Astrocyte of the spinal cord (primary cell): ENCODE measurements around the gene SESTD1.

Experiments used
- DNase-seq: peaks from one replicate; pipeline ENCODE4 v3.0.0; 2011; ENCODE audit warnings: low read depth, low spot score
- H3K4me3 ChIP-seq: 2 replicates; pipeline ENCODE4 v1.5.1; 2011; ENCODE audit warnings: low read depth, mild to moderate bottlenecking, low read length, moderate library complexity
- in situ Hi-C: cut with HindIII; loops from 2 replicates; pipeline ENCODE4 v1.10.0; 2017; ENCODE audit warnings: low sequenced_read_pairs
- TF ChIP-seq, protein P1 (sequence below): IDR thresholded peaks from 2 replicates; pipeline ENCODE4 v1.5.1; 2012; ENCODE audit warnings: low read depth, mild to moderate bottlenecking, low read length, inconsistent platforms

Gene SESTD1

DNA sequence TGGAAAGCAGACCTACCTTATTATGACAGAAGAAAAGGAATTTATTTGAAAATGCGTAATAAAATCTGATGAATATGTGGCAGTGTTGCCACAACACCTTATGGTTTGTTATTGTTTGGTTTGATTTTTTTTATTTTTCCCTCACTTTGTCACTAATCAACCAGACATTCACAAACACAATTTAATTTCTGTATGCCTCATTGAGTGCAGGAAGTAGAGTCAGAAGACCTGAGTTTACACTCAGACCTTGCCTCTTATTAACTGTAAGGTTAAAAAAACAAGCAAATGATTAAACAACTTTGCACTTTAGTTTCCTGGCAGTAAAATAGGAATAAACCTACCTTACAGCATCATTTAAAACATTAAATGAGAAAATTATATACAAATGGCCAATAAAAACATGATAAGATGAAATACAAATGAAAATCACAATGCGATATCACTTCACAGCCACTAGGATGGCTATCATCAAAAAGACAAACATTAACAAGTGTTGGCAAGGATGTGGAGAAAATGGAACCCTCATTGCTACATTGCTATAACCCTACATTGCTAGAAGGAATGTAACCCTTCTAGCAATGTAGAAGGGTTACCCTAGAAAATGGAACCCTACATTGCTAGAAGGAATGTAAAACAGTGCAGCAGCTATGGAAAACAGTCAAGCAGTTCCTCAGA, 3.3 kb downstream of the SESTD1 start:
- TF ChIP-seq, protein P1, sequence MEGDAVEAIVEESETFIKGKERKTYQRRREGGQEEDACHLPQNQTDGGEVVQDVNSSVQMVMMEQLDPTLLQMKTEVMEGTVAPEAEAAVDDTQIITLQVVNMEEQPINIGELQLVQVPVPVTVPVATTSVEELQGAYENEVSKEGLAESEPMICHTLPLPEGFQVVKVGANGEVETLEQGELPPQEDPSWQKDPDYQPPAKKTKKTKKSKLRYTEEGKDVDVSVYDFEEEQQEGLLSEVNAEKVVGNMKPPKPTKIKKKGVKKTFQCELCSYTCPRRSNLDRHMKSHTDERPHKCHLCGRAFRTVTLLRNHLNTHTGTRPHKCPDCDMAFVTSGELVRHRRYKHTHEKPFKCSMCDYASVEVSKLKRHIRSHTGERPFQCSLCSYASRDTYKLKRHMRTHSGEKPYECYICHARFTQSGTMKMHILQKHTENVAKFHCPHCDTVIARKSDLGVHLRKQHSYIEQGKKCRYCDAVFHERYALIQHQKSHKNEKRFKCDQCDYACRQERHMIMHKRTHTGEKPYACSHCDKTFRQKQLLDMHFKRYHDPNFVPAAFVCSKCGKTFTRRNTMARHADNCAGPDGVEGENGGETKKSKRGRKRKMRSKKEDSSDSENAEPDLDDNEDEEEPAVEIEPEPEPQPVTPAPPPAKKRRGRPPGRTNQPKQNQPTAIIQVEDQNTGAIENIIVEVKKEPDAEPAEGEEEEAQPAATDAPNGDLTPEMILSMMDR: no peak
- no peak for DNase-seq
- no peak overlapping the region for H3K4me3 ChIP-seq
- in situ Hi-C loops: no loop called here

DNA sequence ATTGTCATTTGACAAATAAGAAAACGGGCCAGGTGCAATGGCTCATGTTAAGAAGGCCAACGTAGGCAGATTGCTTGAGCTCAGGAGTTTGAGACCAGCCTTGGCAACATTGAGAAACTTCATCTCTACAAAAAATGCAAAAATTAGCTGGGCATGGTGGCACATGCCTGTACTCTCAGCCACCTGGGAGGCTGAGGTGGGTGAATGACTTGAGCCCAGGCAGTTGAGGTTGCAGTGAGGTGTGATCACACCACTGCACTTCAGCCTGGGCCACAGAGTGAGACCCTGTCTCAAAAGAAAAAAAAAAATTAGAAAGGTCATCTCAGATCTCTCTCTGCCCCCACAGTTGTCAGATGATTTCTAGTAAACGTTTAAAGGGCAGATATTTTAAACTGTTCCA, 4.4 kb downstream of the SESTD1 start:
- TF ChIP-seq, protein P1: no peak
- no peak overlapping the region for H3K4me3 ChIP-seq
- DNase-seq: no peak
- in situ Hi-C loops: no loop called here

- DNase-seq: no peak
- no peak overlapping the region for H3K4me3 ChIP-seq
- in situ Hi-C loops: no loop called here
- TF ChIP-seq, protein P1: no peak
Observed at GRCh38 chr2:179255129-179255528, 9.5 kb downstream of the SESTD1 start.

GRCh38 chr2:179253226-179253625, 11.4 kb downstream of the SESTD1 start:
- no peak for DNase-seq
- H3K4me3 ChIP-seq: no peak overlapping the region
- TF ChIP-seq, protein P1: no peak
- in situ Hi-C loops: no loop called here

DNA sequence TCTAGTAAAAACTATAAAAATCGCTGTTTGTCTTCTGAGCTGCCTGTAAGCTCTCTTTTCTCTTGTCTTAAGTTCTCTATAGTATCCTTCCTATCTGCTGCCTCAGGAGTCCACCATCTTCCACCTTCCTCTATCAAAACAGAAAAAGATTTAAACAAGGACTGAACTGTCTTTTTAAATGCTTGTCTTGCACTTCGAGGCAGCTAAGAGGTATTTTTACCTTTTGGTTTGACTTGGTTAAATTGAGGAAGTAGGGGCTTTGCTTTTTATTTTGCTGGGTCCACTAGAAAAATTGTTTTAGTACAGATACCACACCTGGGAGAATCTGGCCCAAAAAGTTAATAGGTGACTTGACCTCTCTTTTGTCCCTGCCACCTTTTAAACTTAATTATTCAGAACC, 12.2 kb downstream of the SESTD1 start:
- TF ChIP-seq, protein P1: no peak
- DNase-seq: no peak
- in situ Hi-C loops: no loop called here
- no peak overlapping the region for H3K4me3 ChIP-seq

- TF ChIP-seq, protein P1: no peak
- in situ Hi-C loops: no loop called here
- no peak for DNase-seq
- no peak overlapping the region for H3K4me3 ChIP-seq
Observed at GRCh38 chr2:179251870-179252269, 12.8 kb downstream of the SESTD1 start.
